ENCODE data around the gene C4A. TPM values are rescaled to one million over a fixed set of nuclear protein-coding genes. Genes with fewer than 3 reads are reported as not detected.

Gene C4A
- total and polyA plus RNA-seq, 8 donors = 10.8 to 248 (median 45.2) TPM

DNA sequence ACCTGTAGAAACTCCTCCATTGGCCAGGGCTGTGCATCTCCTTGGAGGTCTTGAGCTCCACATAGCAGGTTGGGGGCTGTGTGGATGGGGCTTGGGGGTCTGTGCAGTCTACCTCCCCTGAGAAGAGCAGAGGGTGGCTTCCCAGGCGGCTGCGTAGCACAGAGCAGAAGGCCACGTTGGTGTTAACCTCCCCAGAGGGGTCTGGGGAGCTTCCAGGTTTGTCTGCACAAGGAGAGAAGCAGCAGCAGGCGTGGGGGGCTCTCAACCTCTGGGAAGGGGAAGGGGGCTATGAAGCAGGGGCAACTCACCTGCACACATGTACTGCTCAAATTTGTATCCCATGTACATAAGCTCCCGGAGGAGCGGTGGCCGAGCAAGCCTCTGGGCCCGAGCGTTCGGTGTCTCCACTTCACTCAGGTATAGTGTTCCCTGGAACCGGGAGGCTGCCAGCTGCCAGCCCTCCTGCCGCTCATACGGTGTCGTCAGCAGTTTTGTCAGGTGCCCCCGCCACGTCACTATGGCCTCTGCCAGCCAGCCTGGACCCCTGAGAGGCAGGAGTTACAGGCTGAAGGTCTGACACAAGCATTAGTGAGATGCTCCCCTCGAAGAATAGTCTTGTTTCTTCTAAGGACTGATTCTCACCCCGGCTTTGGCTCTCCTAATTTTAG, 11.1 kb upstream of the C4A start:
- H3K9me3 ChIP-seq = no peaks in the 10 kb centered on the region
- peak overlapping the region; percentile 92 to 99 (median 96) for H3K27ac ChIP-seq
- peak in 1 of 2 donors; percentile 35 for DNase-seq
- H3K4me3 ChIP-seq = peak overlapping the region; percentile 62 to 82 (median 70)
- H3K27me3 ChIP-seq = no peaks in the 10 kb centered on the region
- no peak for TF ChIP-seq EP300 (IDR thresholded peaks at IDR 0.05)
- no peak for TF ChIP-seq POLR2AphosphoS5 (IDR thresholded peaks at IDR 0.05)
- TF ChIP-seq CTCF (IDR thresholded peaks at IDR 0.05) = no peak
- no peak for TF ChIP-seq POLR2A (IDR thresholded peaks at IDR 0.05)
- 51 to 76% (median 55%) methylated on average over 6 to 18 of the region's 18 CpGs for WGBS, 5 donors
- intact Hi-C loops (cut with DNase I; ENCODE audit: low total_unique reads) = no loop called here
- H3K36me3 ChIP-seq = peaks cover 42 to 67% (median 50%) of the 10 kb centered on the region in 4 donors
- H3K4me1 ChIP-seq = peaks cover 27 to 46% (median 37%) of the 10 kb centered on the region in 4 donors

DNA sequence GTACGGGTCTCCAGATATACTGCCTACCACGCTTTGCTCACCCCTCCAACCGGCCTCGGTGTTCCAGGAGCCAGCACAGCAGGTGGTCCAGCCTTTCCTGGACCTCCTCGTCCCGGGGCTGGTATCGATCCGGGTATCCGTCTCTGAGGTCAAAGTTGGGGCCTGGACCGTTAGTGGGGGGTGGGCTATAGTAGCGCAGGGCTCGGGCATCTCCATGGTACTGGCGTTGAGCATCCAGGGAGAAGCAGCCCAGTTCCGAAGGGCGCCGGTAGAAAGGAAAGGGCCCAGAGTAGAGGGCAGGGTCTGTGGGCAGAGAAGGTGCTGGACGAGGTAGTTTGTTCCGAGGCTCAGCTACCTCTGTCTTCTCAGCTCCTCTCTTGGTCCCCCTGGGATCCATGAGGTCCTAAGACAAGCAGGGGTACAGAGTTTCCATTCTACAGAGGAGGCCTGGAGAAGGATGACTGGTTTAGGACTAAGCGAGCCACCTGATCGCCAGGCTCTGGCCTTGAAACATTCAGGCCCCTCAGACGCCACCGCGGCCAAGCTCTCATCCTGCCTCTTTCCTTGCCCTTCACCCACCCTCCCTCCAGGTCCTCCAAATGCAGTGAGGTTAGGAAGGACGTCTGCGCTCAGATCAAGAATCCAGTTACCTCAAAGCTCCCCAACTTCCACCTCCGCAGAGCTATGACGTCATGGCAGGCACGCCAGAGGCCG, 10.4 kb upstream of the C4A start:
- intact Hi-C loops (cut with DNase I; ENCODE audit: low total_unique reads) = no loop called here
- H3K9me3 ChIP-seq = no peaks in the 10 kb centered on the region
- H3K27ac ChIP-seq = peak overlapping the region; percentile 92 to 99 (median 96)
- no peak for DNase-seq
- WGBS, 5 donors = 15 to 18% (median 16%) methylated on average over 28 to 29 of the region's 29 CpGs
- no peaks in the 10 kb centered on the region for H3K27me3 ChIP-seq
- H3K4me3 ChIP-seq = peak overlapping the region; percentile 62 to 82 (median 70)
- peaks cover 27 to 46% (median 37%) of the 10 kb centered on the region in 4 donors for H3K4me1 ChIP-seq
- H3K36me3 ChIP-seq = peaks cover 36 to 60% (median 44%) of the 10 kb centered on the region in 4 donors
- TF ChIP-seq CTCF (IDR thresholded peaks at IDR 0.05) (no peak), POLR2AphosphoS5 (IDR thresholded peaks at IDR 0.05) (no peak), EP300 (IDR thresholded peaks at IDR 0.05) (no peak), POLR2A (IDR thresholded peaks at IDR 0.05) (no peak)

DNA sequence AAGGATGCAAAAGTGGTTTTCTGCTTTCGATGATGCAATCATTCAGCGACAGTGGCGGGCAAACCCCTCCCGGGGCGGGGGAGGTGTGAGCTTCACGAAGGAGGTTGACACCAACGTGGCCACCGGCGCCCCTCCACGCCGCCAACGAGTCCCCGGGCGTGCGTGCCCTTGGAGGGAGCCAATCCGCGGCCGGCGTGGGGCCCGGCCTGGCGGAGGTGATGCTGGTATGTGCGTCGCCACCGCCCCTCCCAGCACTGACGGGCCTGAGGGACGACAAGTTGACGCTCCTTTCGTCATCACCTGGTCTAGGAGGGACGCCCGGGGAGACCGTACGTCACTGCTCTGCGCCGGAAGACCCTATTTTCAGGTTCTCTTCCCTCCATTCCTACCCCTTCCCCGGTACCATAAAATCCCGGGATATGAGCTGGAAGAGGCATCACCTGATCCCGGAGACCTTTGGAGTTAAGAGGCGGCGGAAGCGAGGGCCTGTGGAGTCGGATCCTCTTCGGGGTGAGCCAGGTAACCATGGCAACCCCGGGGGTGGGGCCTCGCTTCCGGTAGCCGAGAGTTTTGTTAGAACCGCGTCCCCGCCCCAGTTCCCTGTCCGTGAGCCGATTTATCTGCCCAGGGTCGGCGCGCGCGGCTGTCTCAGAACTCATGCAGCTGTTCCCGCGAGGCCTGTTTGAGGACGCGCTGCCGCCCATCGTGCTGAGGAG, 9.7 kb upstream of the C4A start, which contains the start of gene DXO:
Gene DXO, minus strand, starts transcription at position 146 of the 716 bp plus-strand sequence. CDS start 463 bp downstream, outside the sequence.
- DNase-seq = peak; percentile 96 to 99
- 0 to 1% (median 0%) methylated on average over 14 to 62 of the region's 62 CpGs for WGBS, 5 donors
- Histone ChIP-seq H3K4me1 (peaks cover 27 to 46% (median 37%) of the 10 kb centered on the region in 4 donors), H3K36me3 (peaks cover 29 to 53% (median 41%) of the 10 kb centered on the region in 4 donors), H3K4me3 (peak within 1 kb of the TSS; percentile 62 to 82 (median 70)), H3K9me3 (no peaks in the 10 kb centered on the region), H3K27me3 (no peaks in the 10 kb centered on the region), H3K27ac (peak within 1 kb of the TSS; percentile 92 to 99 (median 96))
- intact Hi-C loops (cut with DNase I; ENCODE audit: low total_unique reads) = no loop called here
- TF ChIP-seq CTCF (IDR thresholded peaks at IDR 0.05) (no peak), POLR2AphosphoS5 (IDR thresholded peaks at IDR 0.05) (peak; percentile 34 to 92 (median 86)), POLR2A (IDR thresholded peaks at IDR 0.05) (no peak), EP300 (IDR thresholded peaks at IDR 0.05) (peak; percentile 12)

All from stomach (tissue), 9 donors.